GM18867 (cell line): Measurements from ENCODE around the gene AFAP1L2.
A peak's percentile ranks its signal among the peaks of the same experiment; 100 is the strongest.

ENCODE experiments used
- ATAC-seq: cut with Tn5 transposase; IDR thresholded peaks from one replicate; pipeline ENCODE4 v1.9.1; 2021; ENCODE audit warnings: mild to moderate bottlenecking, moderate library complexity; ENCODE audit not compliant: unreplicated experiment

The AFAP1L2 gene

DNA sequence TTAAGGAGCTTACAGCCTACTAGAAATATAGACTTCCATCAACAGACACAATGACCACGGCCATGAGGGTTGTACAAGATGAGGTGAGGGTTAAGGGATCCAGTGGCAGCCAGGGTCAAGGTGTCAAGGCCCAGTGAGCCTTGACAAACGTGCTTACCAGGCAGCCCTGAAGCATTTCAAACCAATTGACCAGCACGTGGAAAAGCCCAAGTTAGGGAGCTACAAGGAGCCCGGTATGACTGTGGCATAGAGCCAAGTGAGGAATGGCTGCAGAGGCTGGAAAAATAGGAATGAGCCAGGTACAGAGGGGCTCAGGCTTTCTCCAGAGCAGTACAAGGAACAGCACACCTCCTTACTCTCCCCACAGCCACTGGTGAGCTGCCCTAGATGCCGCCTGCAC is 12.7 kb downstream of the AFAP1L2 start:
- ATAC-seq, result no peak

- no peak for ATAC-seq
These were observed 14.9 kb downstream of the AFAP1L2 start for GRCh38 chr10:114389426-114389825.

GRCh38 chr10:114388275-114388674 is 16.0 kb downstream of the AFAP1L2 start:
- ATAC-seq, result peak; percentile 58

- no peak for ATAC-seq
These were observed 16.5 kb downstream of the AFAP1L2 start for GRCh38 chr10:114387784-114388183.

DNA sequence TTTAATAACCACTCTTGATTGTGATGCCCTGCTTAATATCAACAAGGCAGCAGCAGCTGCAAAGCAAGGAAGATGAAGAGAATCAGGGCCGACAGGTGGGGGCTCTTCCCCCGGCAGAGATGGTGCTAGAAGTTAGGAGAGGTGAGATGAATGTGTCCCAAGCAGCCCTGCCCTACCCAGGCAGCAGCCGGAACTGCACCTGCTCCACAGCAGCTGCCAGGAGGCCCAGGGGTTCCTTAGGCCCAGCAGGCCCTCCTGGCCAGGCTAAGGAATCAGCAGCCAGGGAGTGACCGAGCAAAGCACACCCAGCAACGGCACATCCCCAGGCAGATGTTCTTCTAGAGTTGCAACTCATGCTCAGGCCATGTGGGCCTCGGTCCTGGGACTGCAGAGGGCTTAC is 17.9 kb downstream of the AFAP1L2 start:
- no peak for ATAC-seq

- ATAC-seq, result no peak
These were observed 18.7 kb downstream of the AFAP1L2 start for GRCh38 chr10:114385557-114385956.

DNA sequence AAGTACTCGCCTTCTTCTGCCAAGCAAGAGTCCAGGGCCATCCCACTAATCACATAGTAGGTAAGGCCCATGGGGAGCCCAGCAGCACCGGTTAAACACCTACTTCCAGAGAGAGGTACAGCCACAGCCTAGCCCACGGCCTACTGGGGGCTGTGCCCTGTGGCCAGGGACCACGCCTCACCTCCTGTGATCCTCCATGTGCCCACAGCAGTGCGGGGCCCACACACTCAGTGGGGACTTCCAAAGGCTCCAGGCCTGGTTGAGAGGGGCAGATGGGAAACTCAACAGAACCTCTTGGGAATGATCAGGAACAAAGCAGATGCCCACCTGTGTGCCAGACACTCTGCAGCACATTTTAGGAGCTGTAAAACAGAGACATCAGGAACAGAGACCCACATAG is 19.7 kb downstream of the AFAP1L2 start:
- no peak for ATAC-seq

GRCh38 chr10:114384181-114384580 is 20.1 kb downstream of the AFAP1L2 start:
- ATAC-seq, result no peak

- ATAC-seq, result no peak
These were observed 23.5 kb downstream of the AFAP1L2 start for GRCh38 chr10:114380797-114381196.

DNA sequence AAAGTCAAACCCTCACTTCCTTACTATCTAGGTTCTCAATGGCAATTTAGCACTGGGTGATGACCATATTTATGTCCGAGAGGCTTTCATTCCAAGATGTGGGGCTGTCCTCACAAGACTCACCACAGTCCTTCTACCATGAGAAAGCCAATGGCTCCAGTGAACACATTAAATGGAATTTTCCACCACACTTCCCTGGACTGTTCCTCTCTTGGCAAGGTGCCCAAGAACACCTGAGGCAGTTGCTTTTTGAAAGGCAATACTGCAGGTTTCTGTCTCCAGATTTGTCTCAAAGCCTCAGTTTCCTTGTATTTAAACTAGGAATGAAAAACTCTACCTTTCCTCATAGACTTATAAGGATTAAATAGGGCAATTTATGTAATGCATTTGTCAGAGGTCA is 24.2 kb downstream of the AFAP1L2 start:
- no peak for ATAC-seq

GRCh38 chr10:114379631-114380041 is 24.7 kb downstream of the AFAP1L2 start:
- ATAC-seq, result no peak

DNA sequence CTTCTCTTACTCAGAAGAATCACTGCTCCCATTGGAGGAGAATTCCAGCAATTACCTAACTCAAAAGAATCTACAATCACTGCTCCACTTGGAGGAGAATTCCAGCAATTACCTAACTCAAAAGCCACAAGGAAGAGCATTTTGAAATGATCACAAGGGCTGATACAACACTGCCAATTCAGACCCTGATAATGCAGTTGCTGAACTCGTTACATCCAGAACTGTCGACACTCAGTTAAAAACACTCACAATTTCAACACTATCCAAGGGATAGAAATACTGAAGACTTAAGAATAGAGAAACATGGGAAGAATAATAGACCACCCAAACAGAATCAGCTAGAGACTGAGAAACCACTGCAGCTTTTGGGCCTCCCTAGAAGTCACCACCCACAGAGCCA is 27.8 kb downstream of the AFAP1L2 start:
- no peak for ATAC-seq

DNA sequence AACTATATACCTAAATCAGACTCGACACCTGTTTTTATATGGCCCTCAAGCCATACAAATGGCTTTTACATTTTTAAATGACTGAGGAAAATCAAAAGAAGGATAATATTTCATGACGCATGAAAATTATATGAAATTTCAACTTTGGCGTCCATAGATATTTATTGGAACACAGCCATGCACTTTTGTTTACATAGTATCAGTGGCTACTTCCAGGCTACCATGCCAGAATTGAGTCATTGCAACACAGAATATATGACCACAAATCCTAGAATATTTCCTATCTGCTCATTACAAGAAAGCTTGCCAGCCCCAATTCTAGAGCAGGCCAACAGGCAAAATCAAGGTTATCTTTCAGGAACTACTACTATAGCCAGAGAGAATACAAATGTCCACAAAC is 29.3 kb downstream of the AFAP1L2 start:
- no peak for ATAC-seq

DNA sequence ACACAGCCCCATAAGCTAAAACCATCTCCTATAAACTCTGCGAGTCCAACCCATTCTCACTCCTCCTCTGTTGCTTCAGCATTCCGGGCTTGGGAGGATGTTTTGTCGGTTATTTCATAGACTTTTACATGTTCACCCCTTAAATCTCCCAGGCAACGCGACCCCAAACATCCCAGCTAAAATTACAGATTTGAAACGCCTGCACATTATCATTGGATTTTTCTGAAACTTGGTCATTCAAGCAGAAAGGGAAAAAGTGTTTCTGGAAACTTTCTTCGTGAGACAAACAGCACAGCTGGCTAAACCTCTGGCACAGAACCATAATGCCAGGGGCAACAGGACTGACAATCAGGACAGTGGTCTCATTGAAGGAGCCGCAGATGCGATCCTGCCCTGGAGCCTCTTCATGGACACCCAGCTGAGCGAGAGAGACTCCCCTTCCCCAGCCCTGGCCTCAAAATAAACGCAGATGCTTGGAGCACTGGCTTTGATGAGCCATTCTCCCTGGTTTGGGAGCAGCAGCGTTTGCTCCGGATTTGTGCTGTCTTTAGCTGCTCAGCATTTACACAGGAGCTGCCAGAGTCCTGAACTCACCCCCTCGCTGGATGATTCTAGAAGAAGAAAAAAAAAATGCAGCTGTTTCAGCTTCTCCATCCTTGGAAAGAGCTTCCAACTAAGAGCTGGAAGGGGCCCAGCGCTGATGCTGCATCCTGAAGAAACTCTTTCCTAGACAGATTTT is 30.1 kb downstream of the AFAP1L2 start:
- ATAC-seq, result no peak

GRCh38 chr10:114373631-114374030 is 30.7 kb downstream of the AFAP1L2 start:
- ATAC-seq, result no peak

- ATAC-seq, result no peak
These were observed 31.3 kb downstream of the AFAP1L2 start for GRCh38 chr10:114372995-114373394.

GRCh38 chr10:114372179-114372578 is 32.1 kb downstream of the AFAP1L2 start:
- ATAC-seq, result no peak

DNA sequence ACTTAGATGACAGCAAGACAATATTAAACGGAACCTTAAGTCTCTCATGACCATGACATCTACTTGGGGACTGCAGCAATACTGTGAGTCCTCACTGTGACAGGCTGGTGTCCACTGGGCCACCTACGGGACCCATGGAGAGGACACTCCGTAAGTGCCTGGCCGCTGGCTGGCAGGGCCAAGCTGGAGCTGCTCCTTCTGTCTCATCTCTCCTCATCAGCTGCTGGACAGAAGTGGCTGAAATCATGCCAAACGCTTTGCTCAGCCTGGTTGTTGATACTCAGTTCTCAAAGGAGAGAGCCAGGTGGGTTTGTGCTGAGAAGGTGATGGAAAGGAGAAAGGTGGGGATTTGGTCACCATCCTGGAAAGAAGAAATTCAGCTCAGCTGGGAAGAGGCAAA is 33.3 kb downstream of the AFAP1L2 start:
- ATAC-seq, result no peak

- no peak for ATAC-seq
These were observed 34.1 kb downstream of the AFAP1L2 start for GRCh38 chr10:114370199-114370598.

GRCh38 chr10:114368057-114368391 is 36.3 kb downstream of the AFAP1L2 start:
- ATAC-seq, result no peak

DNA sequence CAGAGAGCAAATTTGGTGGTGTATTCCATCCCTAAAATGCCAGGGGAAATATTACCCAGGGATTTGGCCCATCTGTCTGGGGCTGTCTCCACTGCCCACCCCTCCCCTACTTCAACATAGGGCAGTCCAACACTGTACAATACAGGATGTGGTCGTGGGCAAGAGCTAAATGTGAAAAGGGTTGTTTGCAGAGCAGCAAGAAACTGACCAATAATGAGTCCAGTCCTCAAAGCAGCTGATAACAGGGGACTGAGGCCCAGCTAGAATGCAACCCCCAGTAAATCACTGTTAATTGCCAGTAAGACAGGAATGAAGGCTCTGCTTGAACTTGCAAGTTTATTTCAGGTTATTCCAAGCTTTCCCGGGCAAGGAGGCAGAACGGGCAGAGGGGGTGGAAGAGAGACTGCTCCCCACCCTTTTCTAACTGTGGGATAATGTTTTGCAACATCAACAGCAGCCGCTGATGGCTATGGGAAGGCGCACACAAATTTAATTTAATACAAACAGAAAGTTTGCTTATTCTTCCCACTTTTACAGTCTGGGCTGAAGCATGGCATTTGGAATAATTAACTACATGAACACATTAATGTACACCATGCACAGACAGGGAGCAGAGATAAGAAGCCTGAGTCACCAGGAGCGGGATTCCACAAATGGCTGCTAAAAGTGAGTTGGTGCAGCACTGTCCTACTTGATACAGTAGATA is 36.8 kb downstream of the AFAP1L2 start:
- ATAC-seq, result no peak

- no peak for ATAC-seq
These were observed 39.6 kb downstream of the AFAP1L2 start for GRCh38 chr10:114364726-114365125.
